AG04449 (cell line): ENCODE data around the gene CD93.

Experiments used
- CTCF ChIA-PET: fragments of 350-600 bp; formaldehyde crosslinking; extraction: SDS; loops from one replicate; lab custom pipeline; 2021; ENCODE audit warnings: antibody characterized with exemption; lab: Yijun Ruan, JAX
- POLR2A ChIA-PET: fragments of 400-600, 350-600 bp; formaldehyde crosslinking; extraction: SDS; loops from one replicate; lab custom pipeline; 2020; ENCODE audit warnings: antibody characterized with exemption, inconsistent platforms; lab: Yijun Ruan, JAX
- DNase-seq: peaks from one replicate; pipeline ENCODE4 v3.0.0-alpha.2; 2010; ENCODE audit warnings: low read depth, low spot score
- H3K4me3 ChIP-seq: 2 replicates; pipeline ENCODE4 v1.5.1; 2011; ENCODE audit warnings: low read depth, mild to moderate bottlenecking, control low read depth, low read length
- TF ChIP-seq, protein P1 (sequence below): IDR thresholded peaks from one replicate; pipeline ENCODE4 v1.5.1; 2011; ENCODE audit warnings: mild to moderate bottlenecking, moderate library complexity, low read length, control low read depth, inconsistent platforms; ENCODE audit not compliant: insufficient read depth; ENCODE audit errors: missing control alignments

The CD93 gene

DNA sequence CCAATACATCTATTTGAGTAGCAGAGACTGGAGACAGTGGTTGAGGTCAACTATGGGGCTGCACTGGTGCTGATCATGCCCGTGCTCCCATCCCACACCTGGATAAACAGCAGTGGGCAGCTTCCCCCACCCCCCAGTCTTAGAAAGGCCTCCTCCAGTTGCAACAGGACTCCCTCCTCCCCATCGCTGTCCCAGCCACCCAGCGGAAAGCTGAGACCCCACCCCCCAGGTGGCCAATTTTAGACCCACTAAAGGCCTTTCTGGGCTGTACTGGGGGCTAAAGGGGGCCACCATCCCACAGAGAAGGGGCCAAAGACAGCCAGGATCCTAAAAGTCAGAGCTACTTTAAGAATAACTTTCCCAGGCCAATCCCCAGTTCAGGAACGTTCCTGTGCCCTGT, 52.2 kb downstream of the CD93 start:
- DNase-seq = no peak
- POLR2A ChIA-PET = no interaction called here
- H3K4me3 ChIP-seq = no peak overlapping the region
- CTCF ChIA-PET = no interaction called here
- TF ChIP-seq, protein P1, sequence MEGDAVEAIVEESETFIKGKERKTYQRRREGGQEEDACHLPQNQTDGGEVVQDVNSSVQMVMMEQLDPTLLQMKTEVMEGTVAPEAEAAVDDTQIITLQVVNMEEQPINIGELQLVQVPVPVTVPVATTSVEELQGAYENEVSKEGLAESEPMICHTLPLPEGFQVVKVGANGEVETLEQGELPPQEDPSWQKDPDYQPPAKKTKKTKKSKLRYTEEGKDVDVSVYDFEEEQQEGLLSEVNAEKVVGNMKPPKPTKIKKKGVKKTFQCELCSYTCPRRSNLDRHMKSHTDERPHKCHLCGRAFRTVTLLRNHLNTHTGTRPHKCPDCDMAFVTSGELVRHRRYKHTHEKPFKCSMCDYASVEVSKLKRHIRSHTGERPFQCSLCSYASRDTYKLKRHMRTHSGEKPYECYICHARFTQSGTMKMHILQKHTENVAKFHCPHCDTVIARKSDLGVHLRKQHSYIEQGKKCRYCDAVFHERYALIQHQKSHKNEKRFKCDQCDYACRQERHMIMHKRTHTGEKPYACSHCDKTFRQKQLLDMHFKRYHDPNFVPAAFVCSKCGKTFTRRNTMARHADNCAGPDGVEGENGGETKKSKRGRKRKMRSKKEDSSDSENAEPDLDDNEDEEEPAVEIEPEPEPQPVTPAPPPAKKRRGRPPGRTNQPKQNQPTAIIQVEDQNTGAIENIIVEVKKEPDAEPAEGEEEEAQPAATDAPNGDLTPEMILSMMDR = no peak

DNA sequence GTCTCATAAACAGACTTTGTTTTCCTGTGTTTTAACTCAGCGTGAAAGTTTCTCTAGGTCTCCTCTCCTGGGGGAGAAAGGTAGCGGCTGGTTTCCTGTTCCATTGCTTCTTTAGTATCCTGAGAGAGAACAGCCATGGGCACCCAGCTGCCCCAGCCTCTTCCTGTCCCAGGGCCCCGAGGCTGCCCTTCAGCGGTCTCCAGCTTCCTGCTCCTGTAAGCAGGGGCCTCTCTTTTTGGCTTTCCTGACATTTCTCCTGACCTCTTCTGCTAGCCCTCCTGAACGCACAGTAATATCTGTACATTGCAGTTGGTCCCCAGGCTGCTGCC, 53.4 kb downstream of the CD93 start:
- ChIA-PET CTCF (no interaction called here), POLR2A (no interaction called here)
- TF ChIP-seq, protein P1 = no peak

DNA sequence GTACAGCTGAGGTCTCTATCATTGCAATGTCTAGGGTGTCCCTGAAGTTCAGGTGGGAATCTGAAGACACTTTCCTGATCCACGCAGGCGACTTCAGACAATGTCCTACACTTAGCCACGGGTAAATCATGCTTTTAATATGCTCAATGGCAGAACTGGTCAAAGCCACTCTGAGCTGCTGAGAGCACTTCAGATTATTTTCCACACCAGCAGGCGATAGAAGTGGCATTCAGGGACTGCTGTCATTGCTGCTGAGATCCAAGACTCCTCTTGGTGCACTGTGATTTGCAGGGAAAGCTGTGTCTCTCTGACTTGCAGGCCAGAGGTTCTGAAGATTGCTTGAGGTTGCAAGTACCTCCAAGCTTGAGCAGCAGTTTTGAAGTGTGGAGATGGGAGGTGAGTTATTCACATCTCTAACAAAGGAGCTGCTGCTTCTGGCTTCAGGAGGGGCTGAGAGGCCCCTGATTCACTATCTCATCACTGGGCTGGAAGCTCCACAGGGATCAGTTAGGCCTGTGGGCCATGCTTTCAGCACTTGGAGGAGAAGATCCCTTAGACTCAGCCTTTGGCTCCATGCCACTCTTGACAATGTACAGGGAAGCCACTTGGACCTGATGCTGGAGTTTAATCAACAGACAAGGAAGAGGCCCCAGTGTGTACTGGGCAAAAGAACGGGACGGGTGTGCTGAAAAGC, 53.9 kb downstream of the CD93 start:
- TF ChIP-seq, protein P1 = no peak
- DNase-seq = no peak
- ChIA-PET CTCF (no interaction called here), POLR2A (no interaction called here)
- H3K4me3 ChIP-seq = no peak overlapping the region

More for the DNA sequence above, 53.4 kb downstream of the CD93 start:
- DNase-seq = no peak
- H3K4me3 ChIP-seq = no peak overlapping the region

DNA sequence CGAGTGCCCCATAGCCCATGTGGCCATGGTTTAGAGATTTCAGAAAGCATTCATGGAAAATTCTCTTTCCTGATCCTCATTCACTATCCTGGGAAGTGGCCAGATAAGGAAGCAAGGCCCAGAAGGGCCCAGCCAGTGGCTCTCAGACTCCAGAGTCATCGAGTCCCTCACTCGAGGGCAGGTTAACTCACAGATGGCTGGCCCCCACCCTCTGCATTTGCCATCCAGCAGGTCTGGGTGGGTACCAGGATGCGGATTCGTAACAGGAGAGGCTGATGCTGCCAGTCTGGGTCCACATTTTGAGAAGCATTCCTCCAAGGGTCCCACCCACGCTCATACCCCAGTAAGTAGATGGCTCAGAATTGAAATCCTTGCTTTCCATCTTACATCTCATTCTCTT, 54.8 kb downstream of the CD93 start:
- CTCF ChIA-PET = no interaction called here
- POLR2A ChIA-PET = no interaction called here
- H3K4me3 ChIP-seq = no peak overlapping the region
- TF ChIP-seq, protein P1 = no peak
- no peak for DNase-seq
